Measurements from ENCODE around the gene CAMKK2.

DNA sequence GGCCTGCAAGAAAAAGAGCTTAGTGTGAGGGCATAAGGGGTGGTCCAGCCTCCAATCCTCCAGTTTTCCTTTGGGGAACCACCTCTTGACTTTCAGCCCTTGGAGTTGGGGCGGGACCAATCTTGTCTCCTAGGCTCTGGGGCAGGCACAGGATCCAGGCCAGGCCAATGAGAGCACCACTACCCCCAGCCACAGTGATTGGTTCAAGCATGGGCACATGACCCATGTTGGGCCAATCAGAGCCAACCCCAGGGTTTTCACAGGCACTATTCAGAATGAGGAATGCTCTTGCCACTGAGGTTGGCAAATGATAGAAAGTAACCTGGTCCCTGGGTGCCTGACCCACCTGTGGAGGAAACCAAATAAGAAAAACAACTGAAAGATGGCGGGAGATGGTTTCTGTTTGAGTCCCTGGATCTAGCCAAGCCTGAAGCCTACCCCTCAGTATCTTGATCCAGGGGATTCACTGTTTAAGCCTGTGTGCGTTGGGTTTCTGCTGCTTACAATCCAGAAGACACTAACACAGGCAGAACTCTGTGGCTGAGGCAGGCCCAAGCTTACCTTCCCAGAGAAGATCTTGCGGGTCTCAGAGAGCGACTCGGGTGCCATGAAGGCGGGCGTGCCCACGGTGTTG is 43.7 kb downstream of the CAMKK2 start:
- TF ChIP-seq TAF1 (IDR thresholded peaks at IDR 0.05; ENCODE audit: low read depth) (no peak), EP300 (IDR thresholded peaks at IDR 0.05; ENCODE audit: borderline replicate concordance) (no peak), CEBPB (IDR thresholded peaks at IDR 0.05) (no peak), ZBTB7A (IDR thresholded peaks at IDR 0.05; ENCODE audit: low read depth) (no peak), YY1 (IDR thresholded peaks at IDR 0.05; ENCODE audit: low read depth) (no peak), TCF12 (IDR thresholded peaks at IDR 0.05; ENCODE audit: low read depth) (no peak), FOXM1 (IDR thresholded peaks at IDR 0.05; ENCODE audit: borderline replicate concordance, low read depth) (no peak), NFIC (IDR thresholded peaks at IDR 0.05) (no peak), EGR1 (IDR thresholded peaks at IDR 0.05) (no peak), RAD21 (IDR thresholded peaks at IDR 0.05; ENCODE audit: low read depth) (no peak)
- TF ChIP-seq, protein P1, sequence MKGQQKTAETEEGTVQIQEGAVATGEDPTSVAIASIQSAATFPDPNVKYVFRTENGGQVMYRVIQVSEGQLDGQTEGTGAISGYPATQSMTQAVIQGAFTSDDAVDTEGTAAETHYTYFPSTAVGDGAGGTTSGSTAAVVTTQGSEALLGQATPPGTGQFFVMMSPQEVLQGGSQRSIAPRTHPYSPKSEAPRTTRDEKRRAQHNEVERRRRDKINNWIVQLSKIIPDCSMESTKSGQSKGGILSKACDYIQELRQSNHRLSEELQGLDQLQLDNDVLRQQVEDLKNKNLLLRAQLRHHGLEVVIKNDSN (IDR thresholded peaks at IDR 0.05), result peak; percentile 90
- TF ChIP-seq, protein P2, sequence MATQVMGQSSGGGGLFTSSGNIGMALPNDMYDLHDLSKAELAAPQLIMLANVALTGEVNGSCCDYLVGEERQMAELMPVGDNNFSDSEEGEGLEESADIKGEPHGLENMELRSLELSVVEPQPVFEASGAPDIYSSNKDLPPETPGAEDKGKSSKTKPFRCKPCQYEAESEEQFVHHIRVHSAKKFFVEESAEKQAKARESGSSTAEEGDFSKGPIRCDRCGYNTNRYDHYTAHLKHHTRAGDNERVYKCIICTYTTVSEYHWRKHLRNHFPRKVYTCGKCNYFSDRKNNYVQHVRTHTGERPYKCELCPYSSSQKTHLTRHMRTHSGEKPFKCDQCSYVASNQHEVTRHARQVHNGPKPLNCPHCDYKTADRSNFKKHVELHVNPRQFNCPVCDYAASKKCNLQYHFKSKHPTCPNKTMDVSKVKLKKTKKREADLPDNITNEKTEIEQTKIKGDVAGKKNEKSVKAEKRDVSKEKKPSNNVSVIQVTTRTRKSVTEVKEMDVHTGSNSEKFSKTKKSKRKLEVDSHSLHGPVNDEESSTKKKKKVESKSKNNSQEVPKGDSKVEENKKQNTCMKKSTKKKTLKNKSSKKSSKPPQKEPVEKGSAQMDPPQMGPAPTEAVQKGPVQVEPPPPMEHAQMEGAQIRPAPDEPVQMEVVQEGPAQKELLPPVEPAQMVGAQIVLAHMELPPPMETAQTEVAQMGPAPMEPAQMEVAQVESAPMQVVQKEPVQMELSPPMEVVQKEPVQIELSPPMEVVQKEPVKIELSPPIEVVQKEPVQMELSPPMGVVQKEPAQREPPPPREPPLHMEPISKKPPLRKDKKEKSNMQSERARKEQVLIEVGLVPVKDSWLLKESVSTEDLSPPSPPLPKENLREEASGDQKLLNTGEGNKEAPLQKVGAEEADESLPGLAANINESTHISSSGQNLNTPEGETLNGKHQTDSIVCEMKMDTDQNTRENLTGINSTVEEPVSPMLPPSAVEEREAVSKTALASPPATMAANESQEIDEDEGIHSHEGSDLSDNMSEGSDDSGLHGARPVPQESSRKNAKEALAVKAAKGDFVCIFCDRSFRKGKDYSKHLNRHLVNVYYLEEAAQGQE (IDR thresholded peaks at IDR 0.05; ENCODE audit: low read depth), result no peak
- TF ChIP-seq, protein P3, sequence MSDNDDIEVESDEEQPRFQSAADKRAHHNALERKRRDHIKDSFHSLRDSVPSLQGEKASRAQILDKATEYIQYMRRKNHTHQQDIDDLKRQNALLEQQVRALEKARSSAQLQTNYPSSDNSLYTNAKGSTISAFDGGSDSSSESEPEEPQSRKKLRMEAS (IDR thresholded peaks at IDR 0.05), result no peak
